Trophoblast cell (in vitro differentiated cells and primary cell): ENCODE measurements around the gene PREB.
A peak's percentile ranks its signal among the peaks of the same experiment; 100 is the strongest.

ENCODE experiments used
- DNase-seq, 2 donors: peaks; one replicate each; pipeline ENCODE4 v3.0.0-alpha.2; 2016
- H2AFZ ChIP-seq: 2 replicates; pipeline ENCODE4 v1.6.1; 2013; ENCODE audit warnings: low read length, moderate library complexity, mild to moderate bottlenecking; ENCODE audit not compliant: insufficient read depth, poor library complexity
- H2AK5ac ChIP-seq: 2 replicates; pipeline ENCODE4 v1.6.1; 2013; ENCODE audit warnings: mild to moderate bottlenecking, low read length
- H2BK120ac ChIP-seq: 2 replicates; pipeline ENCODE4 v1.6.1; 2013; ENCODE audit warnings: low read length, mild to moderate bottlenecking, moderate library complexity; ENCODE audit not compliant: insufficient read depth, poor library complexity
- H2BK12ac ChIP-seq: 2 replicates; pipeline ENCODE4 v1.6.1; 2013; ENCODE audit warnings: mild to moderate bottlenecking, low read length, moderate library complexity
- H2BK5ac ChIP-seq: 2 replicates; pipeline ENCODE4 v1.6.1; 2013; ENCODE audit warnings: low read length, low read depth, moderate library complexity, mild to moderate bottlenecking; ENCODE audit not compliant: poor library complexity
- H3K14ac ChIP-seq: 2 replicates; pipeline ENCODE4 v1.6.1; 2013; ENCODE audit warnings: mild to moderate bottlenecking, low read length
- H3K18ac ChIP-seq: 2 replicates; pipeline ENCODE4 v1.6.1; 2013; ENCODE audit warnings: mild to moderate bottlenecking, low read length
- H3K23ac ChIP-seq: 2 replicates; pipeline ENCODE4 v1.6.1; 2013; ENCODE audit warnings: low read length
- H3K27ac ChIP-seq: 2 replicates; pipeline ENCODE4 v1.5.1; 2013; ENCODE audit warnings: low read depth, mild to moderate bottlenecking, inconsistent platforms, low read length, moderate library complexity
- H3K27me3 ChIP-seq: 2 replicates; pipeline ENCODE4 v1.6.1; 2013; ENCODE audit warnings: inconsistent platforms, mild to moderate bottlenecking, low read length, moderate library complexity; ENCODE audit not compliant: insufficient read depth
- H3K36me3 ChIP-seq, 2 experiments: 1 replicate in 1 of 2; 2 replicates in 1 of 2; pipeline ENCODE4 v1.6.1; 2013; ENCODE audit warnings: low read length in 2 of 2, mild to moderate bottlenecking in 2 of 2, moderate library complexity in 1 of 2; ENCODE audit not compliant: insufficient read depth in 2 of 2, control insufficient read depth in 1 of 2
- H3K4ac ChIP-seq: 2 replicates; pipeline ENCODE4 v1.6.1; 2013; ENCODE audit warnings: low read depth, mild to moderate bottlenecking, low read length, moderate library complexity
- H3K4me1 ChIP-seq, 2 experiments: 1 replicate in 1 of 2; 2 replicates in 1 of 2; pipeline ENCODE4 v1.6.1; 2013; ENCODE audit warnings: low read length in 2 of 2, mild to moderate bottlenecking in 2 of 2, moderate library complexity in 1 of 2; ENCODE audit not compliant: insufficient read depth in 2 of 2, control insufficient read depth in 1 of 2
- H3K4me2 ChIP-seq: 2 replicates; pipeline ENCODE4 v1.6.1; 2013; ENCODE audit warnings: inconsistent platforms, mild to moderate bottlenecking, low read length, moderate library complexity
- H3K4me3 ChIP-seq: 2 replicates; pipeline ENCODE4 v1.5.1; 2013; ENCODE audit warnings: mild to moderate bottlenecking, low read depth, low read length, inconsistent platforms
- H3K79me1 ChIP-seq: one replicate; pipeline ENCODE4 v1.6.1; 2013; ENCODE audit warnings: low read length
- H3K79me2 ChIP-seq: 2 replicates; pipeline ENCODE4 v1.6.1; 2013; ENCODE audit warnings: low read length, mild to moderate bottlenecking; ENCODE audit not compliant: control insufficient read depth, insufficient read depth, poor library complexity
- H3K9ac ChIP-seq: 2 replicates; pipeline ENCODE4 v1.6.1; 2013; ENCODE audit warnings: mild to moderate bottlenecking, low read length
- H3K9me3 ChIP-seq: 2 replicates; pipeline ENCODE4 v1.6.1; 2013; ENCODE audit warnings: low read depth, mild to moderate bottlenecking, control low read depth, inconsistent platforms, low read length; ENCODE audit not compliant: insufficient read depth
- H4K12ac ChIP-seq: 2 replicates; pipeline ENCODE4 v1.6.1; 2013; ENCODE audit warnings: low read depth, mild to moderate bottlenecking, low read length, moderate library complexity
- H4K8ac ChIP-seq: 2 replicates; pipeline ENCODE4 v1.6.1; 2013; ENCODE audit warnings: low read depth, mild to moderate bottlenecking, low read length, moderate library complexity
- H4K91ac ChIP-seq: one replicate; pipeline ENCODE4 v1.6.1; 2013; ENCODE audit warnings: low read depth, mild to moderate bottlenecking, low read length, moderate library complexity
- WGBS: extraction: QIAGEN DNeasy Blood & Tissue Kit; methylation state at CpG from one replicate; pipeline ENCODE4 v1.1.7; 2013; ENCODE audit warnings: missing lambda C conversion rate; ENCODE audit not compliant: insufficient read length, insufficient coverage; ENCODE audit errors: extremely low coverage; 5-methylcytosine and 5-hydroxymethylcytosine counted together

The PREB gene

DNA sequence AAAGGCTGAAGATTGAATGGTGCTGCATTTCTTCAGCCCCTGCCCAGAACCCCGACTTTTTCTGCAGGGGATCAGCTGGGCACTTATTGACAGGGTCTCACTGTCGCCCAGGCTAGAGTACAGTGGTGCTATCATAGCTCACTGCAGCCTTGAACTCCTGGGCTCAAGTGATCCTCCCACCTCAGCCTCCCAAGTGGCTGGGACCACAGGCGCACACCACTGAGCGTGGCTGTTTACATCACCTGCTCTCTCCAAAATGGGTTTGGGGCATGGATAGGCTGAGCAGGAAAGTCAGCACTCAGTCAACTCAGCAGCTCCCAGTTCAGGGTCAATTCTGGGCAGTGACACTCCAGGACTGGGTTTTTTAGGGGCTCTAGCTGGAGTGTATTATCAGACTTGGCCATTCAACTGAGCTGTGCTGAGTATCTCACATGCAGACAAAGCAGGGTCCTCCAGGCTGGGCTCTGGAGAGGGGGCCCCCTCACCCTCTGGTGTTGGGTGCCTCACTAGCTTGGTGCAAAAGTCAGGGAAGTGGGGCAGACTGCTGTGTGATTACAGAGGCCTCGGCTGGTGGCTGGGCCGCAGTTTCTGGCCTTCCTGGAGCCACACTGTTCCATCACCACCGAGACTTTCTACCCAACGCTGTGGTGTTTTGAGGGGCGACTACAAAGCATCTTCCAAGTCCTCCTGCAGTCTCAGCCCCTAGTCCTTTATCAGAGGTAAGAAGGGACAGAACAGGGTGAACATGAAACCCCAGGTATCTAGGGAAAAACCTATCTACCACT lies 6.4 kb downstream of the PREB start:
- Histone ChIP-seq H3K4ac (no peak overlapping the region), H2BK12ac (no peak overlapping the region), H4K8ac (no peak overlapping the region), H3K27ac (no peak overlapping the region), H4K12ac (no peak overlapping the region), H3K79me1 (no peaks in the 10 kb centered on the region), H3K9me3 (peaks cover 2% of the 10 kb centered on the region), H3K23ac (no peak overlapping the region), H4K91ac (no peak overlapping the region), H3K4me2 (no peak overlapping the region), H2BK120ac (no peak overlapping the region), H3K4me3 (no peak overlapping the region), H3K14ac (no peak overlapping the region), H3K36me3 (peaks cover 34 to 36% of the 10 kb centered on the region in 2 experiments), H2BK5ac (no peak overlapping the region), H2AK5ac (no peak overlapping the region), H3K79me2 (no peaks in the 10 kb centered on the region), H3K18ac (no peak overlapping the region), H2AFZ (no peak overlapping the region), H3K27me3 (peaks cover 10% of the 10 kb centered on the region), H3K9ac (no peak overlapping the region), H3K4me1 (peaks cover 2 to 8% of the 10 kb centered on the region in 2 experiments)
- DNase-seq, result no peak
- no CpG with 5 or more reads among the region's 9 CpGs for WGBS

- Histone ChIP-seq H3K9ac (no peak overlapping the region), H2AK5ac (no peak overlapping the region), H3K27me3 (peaks cover 15% of the 10 kb centered on the region), H4K91ac (no peak overlapping the region), H4K8ac (no peak overlapping the region), H3K4ac (no peak overlapping the region), H2BK120ac (no peak overlapping the region), H2AFZ (no peak overlapping the region), H3K9me3 (peaks cover 2% of the 10 kb centered on the region), H3K4me1 (peaks cover 2 to 6% of the 10 kb centered on the region in 2 experiments), H2BK5ac (no peak overlapping the region), H3K23ac (no peak overlapping the region), H2BK12ac (no peak overlapping the region), H3K79me1 (no peaks in the 10 kb centered on the region), H3K27ac (no peak overlapping the region), H3K4me2 (no peak overlapping the region), H3K18ac (no peak overlapping the region), H4K12ac (no peak overlapping the region), H3K4me3 (no peak overlapping the region), H3K14ac (no peak overlapping the region), H3K36me3 (peaks cover 16 to 18% of the 10 kb centered on the region in 2 experiments), H3K79me2 (no peaks in the 10 kb centered on the region)
- WGBS, result no CpG with 5 or more reads among the region's 5 CpGs
- DNase-seq, result no peak
These were observed 8.2 kb downstream of the PREB start for GRCh38 chr2:27126252-27126710.

DNA sequence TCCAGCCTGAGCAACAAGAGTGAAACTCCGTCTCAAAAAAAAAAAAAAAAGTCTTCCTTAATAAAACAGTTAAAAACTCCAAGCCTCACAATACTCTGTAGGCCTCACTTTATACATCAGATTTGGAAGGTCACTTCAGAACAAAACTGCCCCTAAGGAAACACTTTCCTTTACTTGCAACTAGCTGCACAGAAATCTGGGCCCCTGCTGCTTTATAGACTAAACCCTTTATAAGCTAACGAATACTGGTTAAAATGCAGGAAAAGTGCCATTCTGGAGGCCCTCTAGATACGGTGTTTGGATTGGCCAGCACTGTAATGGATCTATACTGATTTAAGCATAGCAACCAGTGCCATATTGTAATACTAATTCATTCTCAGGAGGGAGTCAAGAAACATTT lies 9.3 kb downstream of the PREB start:
- Histone ChIP-seq H3K4me2 (no peak overlapping the region), H2BK5ac (no peak overlapping the region), H2AFZ (no peak overlapping the region), H2BK120ac (no peak overlapping the region), H3K27me3 (peaks cover 24% of the 10 kb centered on the region), H3K18ac (no peak overlapping the region), H3K9ac (no peak overlapping the region), H3K23ac (no peak overlapping the region), H3K9me3 (peaks cover 2% of the 10 kb centered on the region), H3K36me3 (peaks cover 6% of the 10 kb centered on the region in 2 experiments), H2AK5ac (no peak overlapping the region), H4K12ac (no peak overlapping the region), H3K14ac (no peak overlapping the region), H3K27ac (no peak overlapping the region), H3K79me1 (no peaks in the 10 kb centered on the region), H3K4me3 (no peak overlapping the region), H3K79me2 (no peaks in the 10 kb centered on the region), H4K8ac (no peak overlapping the region), H3K4ac (no peak overlapping the region), H3K4me1 (peaks cover 2 to 6% of the 10 kb centered on the region in 2 experiments), H2BK12ac (no peak overlapping the region), H4K91ac (no peak overlapping the region)
- no CpG with 5 or more reads among the region's 3 CpGs for WGBS
- DNase-seq, result no peak

GRCh38 chr2:27123302-27124150 lies 10.9 kb downstream of the PREB start, which contains the start of gene ABHD1:
Gene ABHD1, plus strand, starts transcription at chr2:27123815. Its CDS starts 134 bp downstream, at chr2:27123949.
- Histone ChIP-seq H3K79me2 (no peaks in the 10 kb centered on the region), H3K9me3 (peaks cover 6% of the 10 kb centered on the region)

More at GRCh38 chr2:27123302-27124150, 10.9 kb downstream of the PREB start, which contains the start of gene ABHD1:
- peak; percentile 24 to 48 for DNase-seq
- H3K27ac ChIP-seq, result no peak within 1 kb of the TSS
- H3K14ac ChIP-seq, result no peak within 1 kb of the TSS
- WGBS, result no CpG with 5 or more reads among the region's 47 CpGs
- H3K4ac ChIP-seq, result no peak within 1 kb of the TSS
- no peak within 1 kb of the TSS for H4K12ac ChIP-seq
- no peak within 1 kb of the TSS for H2AK5ac ChIP-seq
- peak within 1 kb of the TSS; percentile 2 for H2AFZ ChIP-seq
- peak within 1 kb of the TSS; percentile 23 for H4K8ac ChIP-seq
- no peak within 1 kb of the TSS for H3K23ac ChIP-seq
- H3K9ac ChIP-seq, result no peak within 1 kb of the TSS
- peak within 1 kb of the TSS; percentile 78 for H3K4me2 ChIP-seq
- H3K4me1 ChIP-seq, result peaks cover 5 to 12% of the 10 kb centered on the region in 2 experiments
- H2BK120ac ChIP-seq, result no peak within 1 kb of the TSS
- no peaks in the 10 kb centered on the region for H3K79me1 ChIP-seq
- H3K36me3 ChIP-seq, result no peaks in the 10 kb centered on the region
- peaks cover 37% of the 10 kb centered on the region for H3K27me3 ChIP-seq
- no peak within 1 kb of the TSS for H2BK12ac ChIP-seq
- no peak within 1 kb of the TSS for H3K18ac ChIP-seq
- peak within 1 kb of the TSS; percentile 66 for H3K4me3 ChIP-seq
- no peak within 1 kb of the TSS for H2BK5ac ChIP-seq
- no peak within 1 kb of the TSS for H4K91ac ChIP-seq
